Right atrium auricular region (tissue), 2 donors: ENCODE measurements around the gene GPR39. TPM values are rescaled to one million over a fixed set of nuclear protein-coding genes. Genes with fewer than 3 reads are reported as not detected.

ENCODE experiments used
- DNase-seq: peaks from one replicate; pipeline ENCODE4 v3.0.0-alpha.2; 2019; ENCODE audit warnings: low spot score
- H3K27ac ChIP-seq, 2 donors: fragments of 200-600 bp; sonication (generic); 1 replicate in 1 of 2; 2 replicates in 1 of 2; pipeline ENCODE4 v1.5.1; 2016 to 2019
- H3K27me3 ChIP-seq, 2 donors: fragments of 200-600 bp; sonication (generic); one replicate each; pipeline versions ENCODE4 v1.5.1 to v1.6.0; 2017 to 2019
- H3K36me3 ChIP-seq: fragments of 200-600 bp; sonication (generic); one replicate; pipeline ENCODE4 v1.5.1; 2016
- H3K4me1 ChIP-seq, 2 donors: fragments of 200-600 bp; sonication (generic); one replicate each; pipeline versions ENCODE4 v1.5.1 to v1.6.0; 2017 to 2019
- H3K4me3 ChIP-seq, 2 donors: fragments of 200-600 bp; sonication (generic); 1 replicate in 1 of 2; 2 replicates in 1 of 2; pipeline ENCODE4 v1.5.1; 2017 to 2019; ENCODE audit warnings: mild to moderate bottlenecking in 1 of 2, moderate library complexity in 1 of 2
- H3K9me3 ChIP-seq, 2 donors: fragments of 200-600 bp; sonication (generic); one replicate each; pipeline ENCODE4 v1.5.1; 2019
- total RNA-seq, 2 donors: library from RNA; depleted of rRNA; stranded (reverse); fragments of >200 nt; gene quantifications; one replicate each; pipeline ENCODE4 v1.1.0, GENCODE V29; 2016
- TF ChIP-seq, protein P1 (sequence below), 2 donors: fragments of 200-600 bp; sonication (generic); IDR thresholded peaks; one replicate each; pipeline ENCODE4 v1.5.1; 2019; ENCODE audit warnings: antibody characterized with exemption in 2 of 2

GPR39 gene
- total RNA-seq, 2 donors from 2014 or later = 1.0 TPM; not detected in 1

DNA sequence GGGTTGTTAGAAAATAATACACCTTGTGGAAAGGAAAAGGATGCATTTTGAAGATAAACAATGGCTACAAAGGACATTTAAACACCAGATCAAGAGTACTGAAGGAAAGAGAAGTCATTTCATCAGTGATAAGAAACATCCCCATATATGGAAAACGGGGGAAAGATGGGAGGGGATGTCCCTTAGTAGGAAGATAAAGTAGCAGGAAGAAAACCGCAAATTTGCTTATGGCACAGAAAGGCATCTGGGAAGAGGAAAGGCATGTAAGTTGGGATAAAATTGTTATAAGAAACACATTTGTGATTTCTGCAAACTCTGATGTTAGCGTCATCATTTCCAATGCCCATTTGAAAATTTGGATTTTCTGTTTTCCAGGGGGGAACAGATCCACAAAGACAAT lies 263.9 kb downstream of the GPR39 start:
- no peaks in the 10 kb centered on the region for H3K27me3 ChIP-seq
- TF ChIP-seq, protein P1, sequence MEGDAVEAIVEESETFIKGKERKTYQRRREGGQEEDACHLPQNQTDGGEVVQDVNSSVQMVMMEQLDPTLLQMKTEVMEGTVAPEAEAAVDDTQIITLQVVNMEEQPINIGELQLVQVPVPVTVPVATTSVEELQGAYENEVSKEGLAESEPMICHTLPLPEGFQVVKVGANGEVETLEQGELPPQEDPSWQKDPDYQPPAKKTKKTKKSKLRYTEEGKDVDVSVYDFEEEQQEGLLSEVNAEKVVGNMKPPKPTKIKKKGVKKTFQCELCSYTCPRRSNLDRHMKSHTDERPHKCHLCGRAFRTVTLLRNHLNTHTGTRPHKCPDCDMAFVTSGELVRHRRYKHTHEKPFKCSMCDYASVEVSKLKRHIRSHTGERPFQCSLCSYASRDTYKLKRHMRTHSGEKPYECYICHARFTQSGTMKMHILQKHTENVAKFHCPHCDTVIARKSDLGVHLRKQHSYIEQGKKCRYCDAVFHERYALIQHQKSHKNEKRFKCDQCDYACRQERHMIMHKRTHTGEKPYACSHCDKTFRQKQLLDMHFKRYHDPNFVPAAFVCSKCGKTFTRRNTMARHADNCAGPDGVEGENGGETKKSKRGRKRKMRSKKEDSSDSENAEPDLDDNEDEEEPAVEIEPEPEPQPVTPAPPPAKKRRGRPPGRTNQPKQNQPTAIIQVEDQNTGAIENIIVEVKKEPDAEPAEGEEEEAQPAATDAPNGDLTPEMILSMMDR (IDR thresholded peaks at IDR 0.05) = no peak

DNA sequence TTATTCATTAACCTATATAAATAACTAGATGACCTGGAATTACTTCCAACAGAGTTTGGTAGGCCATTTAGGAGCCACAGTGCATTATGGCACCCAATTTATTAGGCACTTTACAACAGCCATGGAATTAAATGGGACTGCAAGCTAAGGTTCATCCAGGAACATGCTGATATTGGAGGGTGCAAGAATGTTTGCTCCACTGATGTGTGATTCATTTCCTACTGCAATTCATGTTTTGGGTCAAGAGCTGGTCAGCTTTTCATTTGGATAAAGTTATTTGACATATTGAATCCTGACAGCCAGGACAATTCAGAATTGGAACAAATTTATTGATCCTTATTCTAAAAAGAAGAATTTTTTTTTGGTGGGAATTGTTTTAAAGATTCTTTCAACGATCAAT lies 265.2 kb downstream of the GPR39 start:
- H3K27ac ChIP-seq = no peak overlapping the region
- no peak for DNase-seq
- H3K4me1 ChIP-seq = no peaks in the 10 kb centered on the region
- no peaks in the 10 kb centered on the region for H3K27me3 ChIP-seq
- H3K36me3 ChIP-seq = no peaks in the 10 kb centered on the region
- H3K9me3 ChIP-seq = no peaks in the 10 kb centered on the region
- no peak overlapping the region for H3K4me3 ChIP-seq
- TF ChIP-seq, protein P1 (IDR thresholded peaks at IDR 0.05) = no peak

More for the DNA sequence above, 263.9 kb downstream of the GPR39 start:
- DNase-seq = no peak
- Histone ChIP-seq H3K36me3 (no peaks in the 10 kb centered on the region), H3K4me3 (no peak overlapping the region), H3K27ac (no peak overlapping the region), H3K4me1 (no peaks in the 10 kb centered on the region), H3K9me3 (no peaks in the 10 kb centered on the region)

DNA sequence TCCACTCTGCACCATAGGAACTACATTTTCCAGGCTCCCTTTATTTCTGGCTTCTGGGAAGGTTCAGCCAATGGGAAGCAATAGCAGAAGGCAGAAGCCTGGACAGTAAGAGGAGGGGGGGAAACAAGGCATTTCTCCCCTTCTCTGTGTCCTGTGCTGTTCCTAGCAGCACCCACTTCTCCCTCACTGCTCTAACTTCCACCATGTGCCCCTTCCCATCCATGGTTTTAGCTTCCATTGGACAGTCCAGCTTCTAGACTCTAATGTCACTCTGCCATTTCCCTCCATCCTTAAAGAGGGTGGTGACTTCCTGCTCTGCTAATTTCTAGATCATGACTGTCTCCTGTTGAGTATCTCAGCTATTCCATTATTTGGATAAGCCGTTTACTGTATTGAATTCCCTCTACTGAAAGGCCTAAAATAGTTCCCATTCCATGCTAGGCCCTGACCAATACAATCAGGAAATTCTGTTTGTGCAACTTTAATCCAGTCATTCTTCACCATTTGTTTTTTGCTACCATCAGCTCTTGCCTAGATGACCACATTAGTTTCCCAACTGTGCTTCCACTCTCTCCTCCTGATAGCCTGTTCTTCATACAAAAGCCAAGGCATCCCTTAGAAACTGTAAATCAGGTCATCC lies 274.2 kb downstream of the GPR39 start:
- H3K4me1 ChIP-seq = no peaks in the 10 kb centered on the region
- no peaks in the 10 kb centered on the region for H3K27me3 ChIP-seq
- H3K9me3 ChIP-seq = no peaks in the 10 kb centered on the region
- no peak overlapping the region for H3K4me3 ChIP-seq
- H3K27ac ChIP-seq = no peak overlapping the region
- TF ChIP-seq, protein P1 (IDR thresholded peaks at IDR 0.05) = no peak
- DNase-seq = no peak
- H3K36me3 ChIP-seq = no peaks in the 10 kb centered on the region

DNA sequence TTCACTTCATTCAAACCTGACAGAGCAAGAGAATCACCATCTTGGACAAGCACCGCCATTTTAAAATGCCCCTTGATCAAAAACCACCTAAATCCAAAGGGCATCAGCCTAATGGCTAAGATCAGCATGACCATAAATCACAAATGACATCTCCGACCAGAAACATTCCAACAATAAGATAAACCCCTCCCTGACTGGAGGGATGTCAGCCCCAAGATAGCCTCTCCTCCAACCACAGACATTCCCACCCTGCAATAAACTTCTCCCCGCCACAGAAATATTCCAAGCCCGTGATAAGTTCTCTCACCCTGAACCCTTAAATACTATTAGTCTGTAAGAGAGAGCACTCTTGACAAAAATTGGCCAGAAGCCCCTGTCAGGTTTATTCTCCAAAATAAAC lies 275.0 kb downstream of the GPR39 start:
- no peak overlapping the region for H3K27ac ChIP-seq
- H3K4me3 ChIP-seq = no peak overlapping the region
- DNase-seq = no peak
- no peaks in the 10 kb centered on the region for H3K27me3 ChIP-seq
- no peaks in the 10 kb centered on the region for H3K36me3 ChIP-seq
- no peaks in the 10 kb centered on the region for H3K9me3 ChIP-seq
- TF ChIP-seq, protein P1 (IDR thresholded peaks at IDR 0.05) = no peak
- H3K4me1 ChIP-seq = no peaks in the 10 kb centered on the region

DNA sequence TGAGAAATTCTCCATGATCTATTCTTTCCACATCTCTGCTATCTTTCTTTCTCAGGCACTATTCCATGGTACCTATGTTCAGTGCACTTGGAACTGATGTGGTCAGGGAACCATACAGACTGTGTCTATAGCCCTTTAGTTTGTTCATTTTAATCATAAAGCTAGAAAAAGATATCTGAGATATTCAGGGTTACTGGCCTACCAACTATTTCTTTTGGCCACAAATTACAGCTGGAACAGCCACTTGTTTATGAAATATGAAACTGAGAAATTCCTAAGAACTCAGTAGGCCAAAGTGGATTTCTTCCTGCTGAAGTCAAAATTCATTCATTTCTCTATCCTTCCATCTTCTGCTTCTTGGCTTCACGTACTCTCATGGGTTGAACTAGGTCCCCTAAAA lies 276.2 kb downstream of the GPR39 start:
- no peaks in the 10 kb centered on the region for H3K9me3 ChIP-seq
- no peaks in the 10 kb centered on the region for H3K36me3 ChIP-seq
- H3K4me1 ChIP-seq = no peaks in the 10 kb centered on the region
- no peak for DNase-seq
- H3K27ac ChIP-seq = no peak overlapping the region
- no peaks in the 10 kb centered on the region for H3K27me3 ChIP-seq
- H3K4me3 ChIP-seq = no peak overlapping the region
- TF ChIP-seq, protein P1 (IDR thresholded peaks at IDR 0.05) = no peak
